HEK293T (cell line): Measurements from ENCODE around the gene PANX1.

Experiments used
- CTCF ChIA-PET: fragments of 350-600 bp; formaldehyde crosslinking; extraction: SDS; loops from one replicate; lab custom pipeline; 2021; ENCODE audit warnings: antibody characterized with exemption, inconsistent platforms; lab: Yijun Ruan, JAX
- POLR2A ChIA-PET: fragments of 350-600 bp; formaldehyde crosslinking; extraction: SDS; loops from one replicate; lab custom pipeline; 2020; ENCODE audit warnings: antibody characterized with exemption, inconsistent platforms; lab: Yijun Ruan, JAX
- DNase-seq: peaks from one replicate; pipeline ENCODE4 v3.0.0; 2012; ENCODE audit warnings: mixed read lengths; ENCODE audit errors: extremely low spot score
- ARNT ChIP-seq: fragments of 450-650 bp; IDR thresholded peaks from 2 replicates; pipeline ENCODE4 v1.6.1; 2017; ENCODE audit warnings: mild to moderate bottlenecking
- BHLHE40 ChIP-seq: fragments of 450-650 bp; IDR thresholded peaks from 2 replicates; pipeline ENCODE4 v1.6.1; 2016; ENCODE audit warnings: mild to moderate bottlenecking, moderate library complexity, borderline replicate concordance
- CTBP1 ChIP-seq: fragments of 450-650 bp; IDR thresholded peaks from 2 replicates; pipeline ENCODE4 v1.6.1; 2016; ENCODE audit warnings: borderline replicate concordance
- ELF4 ChIP-seq: fragments of 450-650 bp; IDR thresholded peaks from 2 replicates; pipeline ENCODE4 v1.6.1; 2017; ENCODE audit warnings: antibody characterized with exemption
- FOXA1 ChIP-seq: fragments of 450-650 bp; IDR thresholded peaks from 2 replicates; pipeline ENCODE4 v1.6.1; 2016; ENCODE audit warnings: mild to moderate bottlenecking
- FOXK2 ChIP-seq: fragments of 450-650 bp; IDR thresholded peaks from 2 replicates; pipeline ENCODE4 v1.6.1; 2016; ENCODE audit warnings: mild to moderate bottlenecking
- FOXM1 ChIP-seq: fragments of 450-650 bp; IDR thresholded peaks from 2 replicates; pipeline ENCODE4 v1.6.1; 2017; ENCODE audit warnings: mild to moderate bottlenecking, borderline replicate concordance
- HDGF ChIP-seq: fragments of 450-650 bp; IDR thresholded peaks from 2 replicates; pipeline ENCODE4 v1.6.1; 2017; ENCODE audit warnings: antibody characterized with exemption, borderline replicate concordance
- L3MBTL2 ChIP-seq: fragments of 450-650 bp; conservative IDR thresholded peaks from 2 replicates; pipeline ENCODE4 v1.6.1; 2016; ENCODE audit warnings: mild to moderate bottlenecking
- LEF1 ChIP-seq: fragments of 450-650 bp; IDR thresholded peaks from 2 replicates; pipeline ENCODE4 v1.6.1; 2017; ENCODE audit warnings: mild to moderate bottlenecking, borderline replicate concordance
- NFRKB ChIP-seq: fragments of 450-650 bp; IDR thresholded peaks from 2 replicates; pipeline ENCODE4 v1.6.1; 2016; ENCODE audit warnings: mild to moderate bottlenecking, moderate library complexity
- SP1 ChIP-seq: fragments of 450-650 bp; IDR thresholded peaks from 2 replicates; pipeline ENCODE4 v1.6.1; 2017
- SUZ12 ChIP-seq: fragments of 450-650 bp; IDR thresholded peaks from 2 replicates; pipeline ENCODE4 v1.6.1; 2016; ENCODE audit warnings: mild to moderate bottlenecking
- TARDBP ChIP-seq: fragments of 450-650 bp; IDR thresholded peaks from 2 replicates; pipeline ENCODE4 v1.6.1; 2016
- ZNF384 ChIP-seq: fragments of 450-650 bp; IDR thresholded peaks from 2 replicates; pipeline ENCODE4 v1.6.1; 2016
- TF ChIP-seq, protein P1 (sequence below): fragments of 450-650 bp; IDR thresholded peaks from 2 replicates; pipeline ENCODE4 v1.6.1; 2016

The PANX1 gene

DNA sequence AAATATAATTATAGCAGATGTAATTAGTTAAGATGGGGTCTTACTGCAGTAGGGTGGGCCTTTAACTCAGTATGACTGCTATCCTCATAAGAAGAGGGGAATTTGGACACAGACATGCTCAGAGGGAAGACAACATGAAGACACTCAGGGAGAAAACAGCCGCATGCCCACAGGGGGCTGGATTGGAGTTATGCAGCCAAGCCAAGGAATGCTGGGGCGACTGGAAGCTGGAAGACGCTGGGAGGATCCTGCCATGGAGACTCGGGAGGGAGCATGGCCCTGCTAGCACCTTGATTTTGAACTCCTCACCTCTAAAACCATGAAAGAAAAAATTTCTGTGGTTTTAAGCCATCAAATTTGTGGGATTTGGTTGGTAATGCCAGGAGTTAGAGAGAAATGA lies 40.9 kb downstream of the PANX1 start:
- TF ChIP-seq TARDBP (no peak), FOXM1 (no peak), ARNT (no peak), LEF1 (no peak), FOXA1 (no peak)
- DNase-seq = no peak
- ChIA-PET CTCF (no interaction called here), POLR2A (no interaction called here)

DNA sequence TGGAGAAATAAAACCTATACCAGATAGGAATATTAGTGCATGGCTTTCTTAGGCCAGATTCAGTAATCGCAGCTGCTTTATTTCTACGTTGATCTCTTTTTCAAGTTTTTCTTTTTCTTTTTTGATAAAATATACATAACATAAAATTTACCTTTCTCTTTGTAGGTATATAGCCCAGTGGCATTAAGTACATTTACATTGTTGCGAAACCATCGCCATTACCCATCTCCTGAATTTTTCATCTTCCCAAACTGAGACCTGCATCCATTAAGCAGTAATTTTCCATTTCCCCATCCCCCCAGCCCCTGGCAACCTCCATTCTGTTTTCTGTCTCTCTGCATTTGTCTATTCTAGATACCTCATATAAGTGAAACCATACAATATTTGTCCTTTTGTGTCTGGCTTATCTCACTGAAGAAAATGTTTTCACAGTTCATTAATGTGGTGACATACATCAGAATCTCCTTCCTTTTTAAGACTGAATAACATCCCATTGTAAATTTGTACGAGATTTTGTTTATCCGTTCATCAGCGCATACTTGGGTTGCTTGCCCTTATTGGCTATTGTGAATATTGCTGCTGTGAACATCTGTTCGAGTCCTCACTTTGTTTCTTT lies 41.4 kb downstream of the PANX1 start:
- POLR2A ChIA-PET = no interaction called here
- CTCF ChIA-PET = no interaction called here
- no peak for TF ChIP-seq FOXK2
- no peak for TF ChIP-seq ELF4
- no peak for TF ChIP-seq NFRKB
- no peak for TF ChIP-seq SP1
- no peak for TF ChIP-seq HDGF
- TF ChIP-seq BHLHE40 = no peak
- TF ChIP-seq SUZ12 = no peak
- TF ChIP-seq ARNT = no peak
- TF ChIP-seq, protein P1, sequence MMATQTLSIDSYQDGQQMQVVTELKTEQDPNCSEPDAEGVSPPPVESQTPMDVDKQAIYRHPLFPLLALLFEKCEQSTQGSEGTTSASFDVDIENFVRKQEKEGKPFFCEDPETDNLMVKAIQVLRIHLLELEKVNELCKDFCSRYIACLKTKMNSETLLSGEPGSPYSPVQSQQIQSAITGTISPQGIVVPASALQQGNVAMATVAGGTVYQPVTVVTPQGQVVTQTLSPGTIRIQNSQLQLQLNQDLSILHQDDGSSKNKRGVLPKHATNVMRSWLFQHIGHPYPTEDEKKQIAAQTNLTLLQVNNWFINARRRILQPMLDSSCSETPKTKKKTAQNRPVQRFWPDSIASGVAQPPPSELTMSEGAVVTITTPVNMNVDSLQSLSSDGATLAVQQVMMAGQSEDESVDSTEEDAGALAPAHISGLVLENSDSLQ = no peak
- no peak for TF ChIP-seq FOXM1
- no peak for TF ChIP-seq FOXA1
- no peak for TF ChIP-seq ZNF384
- no peak for DNase-seq

DNA sequence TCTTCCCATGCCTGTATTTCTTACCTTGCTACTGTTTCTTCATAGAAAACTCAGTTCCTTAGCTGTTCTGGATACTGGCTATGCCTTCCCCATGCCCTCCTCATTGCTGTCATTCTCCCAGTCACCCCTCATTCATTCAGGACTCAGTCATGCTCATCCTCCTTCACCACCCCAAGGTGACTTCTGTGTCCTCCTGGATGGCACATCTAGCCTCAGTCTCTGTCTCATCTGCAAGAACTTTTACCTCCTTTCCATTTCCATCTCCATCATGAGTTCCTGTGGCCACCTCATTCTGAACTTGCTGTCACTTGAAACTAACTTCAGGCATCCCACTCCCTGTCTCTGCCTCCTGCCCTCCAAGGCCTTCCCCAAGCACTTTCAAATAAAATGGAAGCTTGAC lies 42.3 kb downstream of the PANX1 start:
- CTCF ChIA-PET = interaction anchor here (1.2 to 1.8 kb wide), 3 partner anchors 13 to 43 kb away, joined by 4 to 12 read pairs (median 6); partner anchors contain the start of gene PANX1
- TF ChIP-seq HDGF (no peak), L3MBTL2 (no peak), SUZ12 (no peak), ELF4 (no peak), SP1 (no peak), FOXA1 (no peak)
- TF ChIP-seq, protein P1 = no peak
- POLR2A ChIA-PET = no interaction called here
- no peak for DNase-seq

DNA sequence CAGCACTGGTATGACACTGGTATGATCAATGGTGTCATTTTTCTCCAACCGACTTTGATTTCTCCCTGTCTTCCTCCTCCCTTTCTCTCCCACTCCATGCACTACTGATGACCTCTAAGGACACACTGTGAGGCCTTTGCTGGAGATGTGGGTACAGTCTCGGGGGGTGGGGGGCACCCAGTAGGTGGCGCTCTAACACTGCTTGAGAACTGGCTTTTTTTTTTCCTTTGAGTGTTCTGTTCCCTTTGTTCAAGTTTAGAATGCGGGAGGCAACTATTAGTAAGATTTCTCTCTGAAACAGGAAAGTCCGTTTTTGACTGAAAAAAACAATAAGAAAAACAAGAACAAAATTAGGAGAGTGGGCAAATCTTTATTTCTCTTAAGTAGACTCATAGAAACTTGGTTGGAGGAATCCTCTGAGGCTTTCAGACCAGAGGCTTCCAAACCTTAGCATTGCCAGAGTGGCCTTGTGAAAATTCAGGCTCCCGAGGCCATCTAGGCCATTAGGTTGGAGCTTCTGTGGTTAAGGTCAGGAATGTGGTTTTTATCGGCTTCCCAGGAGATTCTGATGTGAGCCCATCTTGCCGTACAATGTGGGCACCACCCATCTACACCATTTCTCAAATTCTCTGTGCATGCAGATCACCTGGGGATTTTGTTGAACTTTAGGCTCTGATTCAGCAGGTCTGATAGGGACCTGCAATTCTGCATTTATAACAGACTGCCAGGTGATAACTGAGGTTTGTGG lies 43.2 kb downstream of the PANX1 start:
- CTCF ChIA-PET = interaction anchor here (1.2 to 1.8 kb wide), 3 partner anchors 12 to 44 kb away, joined by 4 to 12 read pairs (median 6); partner anchors contain the start of gene PANX1
- peak; percentile 63 for DNase-seq
- no peak for TF ChIP-seq FOXM1
- no peak for TF ChIP-seq BHLHE40
- TF ChIP-seq, protein P1 = no peak
- peak; percentile 84 for TF ChIP-seq ZNF384
- TF ChIP-seq ELF4 = no peak
- POLR2A ChIA-PET = interaction anchor here (1.1 kb wide), 1 partner anchor 12 kb away, joined by 3 read pairs; no protein-coding TSS in a partner anchor

DNA sequence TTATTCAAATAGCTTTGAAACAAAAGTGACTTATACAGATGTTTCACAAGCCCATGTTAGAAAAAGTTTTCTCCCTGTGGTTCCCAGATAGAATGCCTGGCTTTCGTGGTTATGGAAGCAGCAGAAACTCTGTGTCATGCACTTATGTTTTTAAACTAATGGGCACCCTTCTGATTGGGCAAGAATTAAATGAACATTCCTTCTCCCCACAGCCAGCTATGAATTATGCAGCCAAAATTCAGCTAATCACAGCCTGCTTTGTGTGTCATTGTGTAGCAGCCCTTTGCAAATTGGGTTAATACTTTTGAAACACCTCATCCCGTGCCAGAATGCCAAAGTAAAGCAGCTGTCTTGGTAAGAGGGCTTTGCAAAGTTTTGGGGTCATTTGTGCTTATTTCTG lies 46.9 kb downstream of the PANX1 start:
- ChIA-PET CTCF (interaction anchor here (1.1 to 1.4 kb wide), 2 partner anchors 8 to 280 kb away, joined by 4 read pairs; no protein-coding TSS in a partner anchor), POLR2A (no interaction called here)
- no peak for DNase-seq
- TF ChIP-seq, protein P1 = no peak
- no peak for TF ChIP-seq LEF1
- no peak for TF ChIP-seq FOXA1
- TF ChIP-seq ZNF384 = no peak
- no peak for TF ChIP-seq FOXM1
- no peak for TF ChIP-seq ARNT
- no peak for TF ChIP-seq L3MBTL2
- TF ChIP-seq HDGF = no peak
- TF ChIP-seq FOXK2 = no peak
- no peak for TF ChIP-seq TARDBP
- no peak for TF ChIP-seq CTBP1

DNA sequence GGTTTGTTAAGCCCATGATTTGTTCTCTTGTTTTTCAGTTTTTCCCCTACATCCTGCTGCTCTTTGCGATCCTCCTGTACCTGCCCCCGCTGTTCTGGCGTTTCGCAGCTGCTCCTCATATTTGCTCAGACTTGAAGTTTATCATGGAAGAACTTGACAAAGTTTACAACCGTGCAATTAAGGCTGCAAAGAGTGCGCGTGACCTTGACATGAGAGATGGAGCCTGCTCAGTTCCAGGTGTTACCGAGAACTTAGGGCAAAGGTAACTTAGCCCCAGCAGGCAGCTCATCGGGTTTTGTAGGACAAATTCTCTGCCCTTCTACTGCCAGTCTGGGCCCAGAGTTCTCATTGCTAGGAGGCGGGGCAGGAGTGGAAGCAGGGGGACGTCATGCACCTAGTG lies 49.7 kb downstream of the PANX1 start:
- ChIA-PET CTCF (no interaction called here), POLR2A (no interaction called here)
- TF ChIP-seq TARDBP = no peak
- no peak for DNase-seq
